ENCODE measurements around the gene PHEX.
A peak's percentile ranks its signal among the peaks of the same experiment; 100 is the strongest.

PHEX gene

GRCh38 chrX:22105231-22105630 is 73.1 kb downstream of the PHEX start:
- TF ChIP-seq USF1 (IDR thresholded peaks at IDR 0.05) = no peak
- no peak for TF ChIP-seq TEAD4 (IDR thresholded peaks at IDR 0.05)
- no peak for TF ChIP-seq EGR1 (IDR thresholded peaks at IDR 0.05)
- no peak for TF ChIP-seq MAX (IDR thresholded peaks at IDR 0.05)
- no peak for TF ChIP-seq TAF1 (IDR thresholded peaks at IDR 0.05; ENCODE audit: low read depth)
- TF ChIP-seq TCF12 (IDR thresholded peaks at IDR 0.05; ENCODE audit: low read depth) = no peak
- TF ChIP-seq REST (IDR thresholded peaks at IDR 0.05; ENCODE audit: low read depth) = no peak
- TF ChIP-seq NFIC (IDR thresholded peaks at IDR 0.05) = no peak
- no peak for TF ChIP-seq CEBPB (IDR thresholded peaks at IDR 0.05)
- no peak for TF ChIP-seq CREB1 (IDR thresholded peaks at IDR 0.05; ENCODE audit: low read depth)
- TF ChIP-seq YY1 (IDR thresholded peaks at IDR 0.05; ENCODE audit: low read depth) = no peak
- no peak for TF ChIP-seq RAD21 (IDR thresholded peaks at IDR 0.05; ENCODE audit: low read depth)

GRCh38 chrX:22105971-22106370 is 73.8 kb downstream of the PHEX start:
- no peak for TF ChIP-seq MAX (IDR thresholded peaks at IDR 0.05)
- no peak for TF ChIP-seq CEBPB (IDR thresholded peaks at IDR 0.05)
- TF ChIP-seq USF1 (IDR thresholded peaks at IDR 0.05) = no peak
- no peak for TF ChIP-seq YY1 (IDR thresholded peaks at IDR 0.05; ENCODE audit: low read depth)
- TF ChIP-seq EGR1 (IDR thresholded peaks at IDR 0.05) = no peak
- TF ChIP-seq REST (IDR thresholded peaks at IDR 0.05; ENCODE audit: low read depth) = no peak
- no peak for TF ChIP-seq NFIC (IDR thresholded peaks at IDR 0.05)
- TF ChIP-seq EP300 (IDR thresholded peaks at IDR 0.05; ENCODE audit: borderline replicate concordance) = no peak
- TF ChIP-seq TEAD4 (IDR thresholded peaks at IDR 0.05) = no peak
- TF ChIP-seq CREB1 (IDR thresholded peaks at IDR 0.05; ENCODE audit: low read depth) = no peak
- no peak for TF ChIP-seq ZBTB7A (IDR thresholded peaks at IDR 0.05; ENCODE audit: low read depth)
- TF ChIP-seq RAD21 (IDR thresholded peaks at IDR 0.05; ENCODE audit: low read depth) = no peak
- no peak for TF ChIP-seq FOXM1 (IDR thresholded peaks at IDR 0.05; ENCODE audit: borderline replicate concordance, low read depth)
- TF ChIP-seq TAF1 (IDR thresholded peaks at IDR 0.05; ENCODE audit: low read depth) = no peak
- no peak for TF ChIP-seq TCF12 (IDR thresholded peaks at IDR 0.05; ENCODE audit: low read depth)

- TF ChIP-seq CREB1 (IDR thresholded peaks at IDR 0.05; ENCODE audit: low read depth) = no peak
- TF ChIP-seq TEAD4 (IDR thresholded peaks at IDR 0.05) = peak; percentile 49; the same call in 1 of the 2 replicates
These were observed 77.3 kb downstream of the PHEX start for GRCh38 chrX:22109442-22109841.

- no peak for TF ChIP-seq USF1 (IDR thresholded peaks at IDR 0.05)
- TF ChIP-seq NFIC (IDR thresholded peaks at IDR 0.05) = no peak
- no peak for TF ChIP-seq TCF12 (IDR thresholded peaks at IDR 0.05; ENCODE audit: low read depth)
- no peak for TF ChIP-seq CEBPB (IDR thresholded peaks at IDR 0.05)
- TF ChIP-seq EGR1 (IDR thresholded peaks at IDR 0.05) = no peak
- no peak for TF ChIP-seq REST (IDR thresholded peaks at IDR 0.05; ENCODE audit: low read depth)
- no peak for TF ChIP-seq TEAD4 (IDR thresholded peaks at IDR 0.05)
- no peak for TF ChIP-seq CREB1 (IDR thresholded peaks at IDR 0.05; ENCODE audit: low read depth)
- no peak for TF ChIP-seq MAX (IDR thresholded peaks at IDR 0.05)
- TF ChIP-seq ZBTB7A (IDR thresholded peaks at IDR 0.05; ENCODE audit: low read depth) = no peak
- TF ChIP-seq TAF1 (IDR thresholded peaks at IDR 0.05; ENCODE audit: low read depth) = no peak
- TF ChIP-seq RAD21 (IDR thresholded peaks at IDR 0.05; ENCODE audit: low read depth) = no peak
- no peak for TF ChIP-seq YY1 (IDR thresholded peaks at IDR 0.05; ENCODE audit: low read depth)
- no peak for TF ChIP-seq EP300 (IDR thresholded peaks at IDR 0.05; ENCODE audit: borderline replicate concordance)
- TF ChIP-seq FOXM1 (IDR thresholded peaks at IDR 0.05; ENCODE audit: borderline replicate concordance, low read depth) = no peak
These were observed 78.8 kb downstream of the PHEX start for GRCh38 chrX:22110729-22111494.

Measured in Ishikawa (cell line).